B cell (primary cell): ENCODE results near the gene STARD6. TPM values are rescaled to one million over a fixed set of nuclear protein-coding genes. Genes with fewer than 3 reads are reported as not detected.

ENCODE experiments used
- ATAC-seq: fragments of 200-7000 bp; cut with Tn5 transposase; one replicate; pipeline ENCODE4 v1.10.0; 2021; ENCODE audit warnings: low read depth, mild to moderate bottlenecking, moderate number of reproducible peaks, moderate library complexity
- CTCF ChIA-PET: fragments of 350-600 bp; sonication (Branson Sonifier 250); formaldehyde crosslinking; loops from one replicate; lab custom pipeline; 2021; ENCODE audit warnings: antibody characterized with exemption, inconsistent platforms; lab: Charles Lee
- POLR2A ChIA-PET: fragments of 350-600 bp; sonication (Branson Sonifier 250); formaldehyde crosslinking; loops from one replicate; lab custom pipeline; 2021; ENCODE audit warnings: antibody characterized with exemption; lab: Charles Lee
- DNase-seq: peaks from one replicate; pipeline ENCODE4 v3.0.0; 2013
- H2AFZ ChIP-seq: 2 replicates; pipeline ENCODE4 v1.6.1; 2012; ENCODE audit warnings: mild to moderate bottlenecking, low read depth, low read length; ENCODE audit not compliant: insufficient read depth, poor library complexity, severe bottlenecking
- H3K27ac ChIP-seq, 2 donors: 1 replicate in 1 of 2; 2 replicates in 1 of 2; pipeline ENCODE4 v1.5.1; 2012 to 2013; ENCODE audit warnings: low read length in 2 of 2, mild to moderate bottlenecking in 2 of 2, moderate library complexity in 1 of 2
- H3K27me3 ChIP-seq, 4 experiments: fragments of 200-600 bp in 1 of 4; sonication (generic) in 1 of 4; replicated peaks in 1 of 4; 1 replicate in 2 of 4; 2 replicates in 2 of 4; pipeline versions ENCODE4 v1.6.1 to v1.7.0; 2013 to 2016; ENCODE audit warnings: low read length in 3 of 4, mild to moderate bottlenecking in 2 of 4, mixed read lengths in 1 of 4, moderate library complexity in 1 of 4; ENCODE audit not compliant: insufficient read depth in 4 of 4, control insufficient read depth in 3 of 4; ENCODE audit errors: control extremely low read depth in 1 of 4
- H3K36me3 ChIP-seq, 2 experiments: replicated peaks in 1 of 2; 1 replicate in 1 of 2; 2 replicates in 1 of 2; pipeline versions ENCODE4 v1.6.1 to v1.7.1; 2013; ENCODE audit warnings: low read length in 1 of 2; ENCODE audit not compliant: insufficient read depth in 2 of 2, control insufficient read depth in 1 of 2; ENCODE audit errors: control extremely low read depth in 1 of 2, extremely low read depth in 1 of 2
- H3K4me1 ChIP-seq, 2 donors: fragments of 200-600 bp in 1 of 2; sonication (generic) in 1 of 2; 1 replicate in 1 of 2; 2 replicates in 1 of 2; pipeline versions ENCODE4 v1.5.1 to v1.6.1; 2013 to 2017; ENCODE audit warnings: low read length in 2 of 2; ENCODE audit not compliant: control insufficient read depth in 2 of 2, insufficient read depth in 2 of 2
- H3K4me2 ChIP-seq: replicated peaks from 2 replicates; pipeline ENCODE3; 2012; ENCODE audit warnings: mild to moderate bottlenecking, low read depth, low read length; ENCODE audit not compliant: poor library complexity, severe bottlenecking
- H3K4me3 ChIP-seq, 5 experiments: fragments of 200-600 bp in 1 of 5; sonication (generic) in 1 of 5; 1 replicate in 3 of 5; 2 replicates in 2 of 5; pipeline versions ENCODE4 v1.5.1 to v1.7.0; 2011 to 2016; ENCODE audit warnings: low read length in 4 of 5, mild to moderate bottlenecking in 4 of 5, low read depth in 2 of 5, control low read depth in 1 of 5, moderate library complexity in 1 of 5; ENCODE audit not compliant: insufficient read depth in 1 of 5; ENCODE audit errors: control extremely low read depth in 1 of 5, extremely low read depth in 1 of 5
- H3K79me2 ChIP-seq: fragments of 200-600 bp; sonication (generic); one replicate; pipeline ENCODE4 v1.6.0; 2016; ENCODE audit warnings: low read length; ENCODE audit not compliant: control insufficient read depth, insufficient read depth
- H3K9ac ChIP-seq: fragments of 200-600 bp; sonication (generic); 2 replicates; pipeline ENCODE4 v1.6.1; 2017; ENCODE audit warnings: mild to moderate bottlenecking, low read length, moderate library complexity
- H3K9me3 ChIP-seq, 3 donors: one replicate each; pipeline versions ENCODE4 v1.6.1 to v1.7.1; 2013; ENCODE audit warnings: low read length in 2 of 3; ENCODE audit not compliant: control insufficient read depth in 2 of 3, insufficient read depth in 1 of 3; ENCODE audit errors: control extremely low read depth in 1 of 3
- H4K20me1 ChIP-seq: 2 replicates; pipeline ENCODE4 v1.6.0; 2012; ENCODE audit warnings: mild to moderate bottlenecking, low read length; ENCODE audit not compliant: insufficient read depth, control insufficient read depth, poor library complexity, severe bottlenecking
- H3K27ac Mint-ChIP-seq: one replicate; pipeline ENCODE4 v1.8.0; 2021; ENCODE audit warnings: mixed read lengths
- H3K27me3 Mint-ChIP-seq: one replicate; pipeline ENCODE4 v1.8.0; 2021; ENCODE audit warnings: mixed read lengths
- H3K4me1 Mint-ChIP-seq: one replicate; pipeline ENCODE4 v1.8.0; 2021; ENCODE audit warnings: mixed read lengths
- H3K4me3 Mint-ChIP-seq: one replicate; pipeline ENCODE4 v1.8.0; 2021; ENCODE audit warnings: mixed read lengths
- H3K9me3 Mint-ChIP-seq: one replicate; pipeline ENCODE4 v1.8.0; 2022; ENCODE audit warnings: mixed read lengths; ENCODE audit not compliant: insufficient read depth
- CTCF ChIP-seq: fragments of 200-600 bp; IDR thresholded peaks from one replicate; pipeline ENCODE4 v1.8.0; 2022; ENCODE audit warnings: antibody characterized with exemption, mild to moderate bottlenecking
- EZH2 ChIP-seq: IDR thresholded peaks from 2 replicates; pipeline ENCODE4 v1.6.1; 2012; ENCODE audit warnings: borderline replicate concordance, low read depth, mild to moderate bottlenecking, moderate library complexity, low read length; ENCODE audit not compliant: insufficient read depth, poor library complexity, severe bottlenecking
- WGBS: methylation state at CpG from one replicate; pipeline ENCODE4 v1.1.5; 2013; ENCODE audit warnings: missing lambda C conversion rate; ENCODE audit not compliant: insufficient coverage; 5-methylcytosine and 5-hydroxymethylcytosine counted together
- intact Hi-C: fragments of 100-400 bp; cut with micrococcal nuclease; formaldehyde crosslinking; loops from one replicate; pipeline ENCODE4 v1.10.0; 2022
- polyA plus RNA-seq: library from polyadenylated mRNA; depleted of rRNA; stranded (reverse); fragments of >200 nt; gene quantifications from 2 replicates; pipeline ENCODE4 v1.2.3, GENCODE V29; 2012
- total RNA-seq, 2 donors: library from RNA; stranded (reverse); fragments of 120-200 nt in 1 of 2; gene quantifications; 1 replicate in 1 of 2; 2 replicates in 1 of 2; pipeline versions ENCODE4 v1.2.3 to v1.2.4, GENCODE V29; 2013 to 2022

The STARD6 gene
- total and polyA plus RNA-seq, 2 donors (not counting 1 experiment from before 2014, with no cell fraction given), result not detected

GRCh38 chr18:54296062-54296461 lies 61.6 kb downstream of the STARD6 start:
- Histone ChIP-seq H3K27ac (no peak overlapping the region), H4K20me1 (no peaks in the 10 kb centered on the region), H3K9me3 (peaks cover 1 to 14% (median 5%) of the 10 kb centered on the region in 3 donors), H3K9ac (no peak overlapping the region), H3K36me3 (peaks cover 2 to 15% of the 10 kb centered on the region in 2 experiments), H2AFZ (no peak overlapping the region), H3K4me1 (no peaks in the 10 kb centered on the region), H3K79me2 (no peaks in the 10 kb centered on the region), H3K4me3 (no peak overlapping the region), H3K27me3 (no peaks in the 10 kb centered on the region), H3K4me2 (no peak overlapping the region)
- DNase-seq (no peak), ATAC-seq (no peak)
- TF ChIP-seq CTCF (no peak), EZH2 (no peak)
- Mint-ChIP-seq H3K4me1 (no peaks in the 10 kb centered on the region), H3K4me3 (no peak overlapping the region), H3K9me3 (peaks cover 5% of the 10 kb centered on the region), H3K27ac (no peak overlapping the region), H3K27me3 (no peaks in the 10 kb centered on the region)
- CTCF ChIA-PET, result no interaction called here
- POLR2A ChIA-PET, result no interaction called here
- no CpG with 5 or more reads among the region's 2 CpGs for WGBS
- intact Hi-C loops, result no loop called here

- no peak overlapping the region for H3K4me2 ChIP-seq
- Mint-ChIP-seq H3K4me1 (no peaks in the 10 kb centered on the region), H3K27me3 (no peaks in the 10 kb centered on the region), H3K9me3 (peaks cover under 1% of the 10 kb centered on the region), H3K4me3 (no peak overlapping the region), H3K27ac (no peak overlapping the region)
- intact Hi-C loops, result no loop called here
- H3K27me3 ChIP-seq, result no peaks in the 10 kb centered on the region
- DNase-seq (no peak), ATAC-seq (no peak)
- POLR2A ChIA-PET, result no interaction called here
- no peaks in the 10 kb centered on the region for H4K20me1 ChIP-seq
- no CpG with 5 or more reads among the region's 4 CpGs for WGBS
- H3K9me3 ChIP-seq, result peaks cover 0 to 9% (median 2%) of the 10 kb centered on the region in 3 donors
- H3K36me3 ChIP-seq, result peaks cover 2 to 16% of the 10 kb centered on the region in 2 experiments
- H3K9ac ChIP-seq, result no peak overlapping the region
- H3K27ac ChIP-seq, result no peak overlapping the region
- no peak overlapping the region for H2AFZ ChIP-seq
- H3K4me3 ChIP-seq, result no peak overlapping the region
- H3K4me1 ChIP-seq, result no peaks in the 10 kb centered on the region
- CTCF ChIA-PET, result no interaction called here
- TF ChIP-seq EZH2 (no peak), CTCF (no peak)
- no peaks in the 10 kb centered on the region for H3K79me2 ChIP-seq
Observed at GRCh38 chr18:54294274-54294673, 63.4 kb downstream of the STARD6 start.
